Inferior parietal cortex (tissue), 1 donor: ENCODE measurements around the gene SLC1A1.
"Not testable (repeated sequence)": the region's sequence is repeated elsewhere in the genome, so short reads cannot be mapped to it uniquely, and the experiment has no call there.

Experiments
- DNase-seq: peaks from one replicate; pipeline ENCODE4 v3.0.0-alpha.2; 2016; ENCODE audit errors: extremely low spot score

SLC1A1 gene

GRCh38 chr9:4506490-4506889 lies 16.2 kb downstream of the SLC1A1 start:
- DNase-seq, result no peak

- no peak for DNase-seq
These were observed 17.2 kb downstream of the SLC1A1 start for GRCh38 chr9:4507306-4508130.

- no peak for DNase-seq
These were observed 18.1 kb downstream of the SLC1A1 start for GRCh38 chr9:4508246-4508906.

- no peak for DNase-seq
These were observed 18.8 kb downstream of the SLC1A1 start for GRCh38 chr9:4508907-4509589.

GRCh38 chr9:4509590-4509984 lies 19.3 kb downstream of the SLC1A1 start:
- DNase-seq, result no peak

GRCh38 chr9:4510546-4511322 lies 20.5 kb downstream of the SLC1A1 start:
- DNase-seq, result no peak

GRCh38 chr9:4514252-4515128 lies 24.2 kb downstream of the SLC1A1 start:
- DNase-seq, result no peak

GRCh38 chr9:4515958-4516375 lies 25.7 kb downstream of the SLC1A1 start:
- DNase-seq, result no peak

GRCh38 chr9:4517274-4517673 lies 27.0 kb downstream of the SLC1A1 start:
- DNase-seq, result no peak

GRCh38 chr9:4519604-4520003 lies 29.3 kb downstream of the SLC1A1 start:
- no peak for DNase-seq

- no peak for DNase-seq
These were observed 29.8 kb downstream of the SLC1A1 start for GRCh38 chr9:4520055-4520454.

GRCh38 chr9:4530375-4530774 lies 40.1 kb downstream of the SLC1A1 start:
- no peak for DNase-seq

GRCh38 chr9:4530831-4531230 lies 40.6 kb downstream of the SLC1A1 start:
- DNase-seq, result not testable (repeated sequence)

- DNase-seq, result not testable (repeated sequence)
These were observed 41.1 kb downstream of the SLC1A1 start for GRCh38 chr9:4531355-4531754.

- not testable (repeated sequence) for DNase-seq
These were observed 43.6 kb downstream of the SLC1A1 start for GRCh38 chr9:4533881-4534280.

- DNase-seq, result not testable (repeated sequence)
These were observed 45.9 kb downstream of the SLC1A1 start for GRCh38 chr9:4536196-4536595.

GRCh38 chr9:4537581-4537980 lies 47.3 kb downstream of the SLC1A1 start:
- DNase-seq, result no peak

- no peak for DNase-seq
These were observed 47.8 kb downstream of the SLC1A1 start for GRCh38 chr9:4538107-4538506.

GRCh38 chr9:4538621-4539020 lies 48.4 kb downstream of the SLC1A1 start:
- no peak for DNase-seq

GRCh38 chr9:4540425-4540824 lies 50.2 kb downstream of the SLC1A1 start:
- DNase-seq, result no peak

GRCh38 chr9:4541281-4541680 lies 51.0 kb downstream of the SLC1A1 start:
- no peak for DNase-seq
